ENCODE data around the gene UBASH3A.

DNA sequence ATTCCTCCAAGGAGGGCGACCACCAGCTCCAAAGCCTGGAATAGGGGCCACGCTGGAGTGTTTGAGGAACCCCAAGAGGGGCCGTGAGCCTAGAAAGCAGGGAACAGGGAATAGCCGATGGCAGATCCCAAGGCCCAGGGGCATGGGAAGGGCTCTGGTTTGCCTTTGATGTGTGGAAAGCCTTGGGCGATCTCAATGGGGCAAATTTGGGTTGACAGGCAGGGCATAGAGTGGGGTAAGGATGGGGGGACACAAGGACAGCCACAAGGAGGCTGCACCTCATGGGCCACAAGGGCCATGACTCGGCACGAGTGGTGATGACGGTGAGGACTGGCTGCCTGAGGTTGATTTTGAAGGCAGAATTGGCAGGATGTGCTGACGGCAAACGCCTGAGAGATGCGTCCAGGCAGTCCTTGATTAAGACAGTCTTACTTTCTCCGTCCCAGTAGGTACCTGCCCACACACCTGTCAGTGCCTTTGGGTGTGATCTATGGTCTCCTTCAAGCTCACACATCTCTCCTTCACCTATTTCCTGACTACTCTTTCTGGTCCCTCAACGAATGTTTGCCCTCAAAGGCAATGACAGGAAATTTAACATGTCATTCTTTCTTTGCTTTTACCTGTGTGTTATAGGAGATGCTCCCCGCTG, 5.8 kb upstream of the UBASH3A start:
- TF ChIP-seq CTCF (IDR thresholded peaks at IDR 0.05) (no peak), POLR2A (IDR thresholded peaks at IDR 0.05) (no peak)

Measured in Peyer's patch (tissue), 4 donors.